Left ventricle myocardium inferior (tissue), 1 donor: ENCODE data around the gene MUC13. TPM values are rescaled to one million over a fixed set of nuclear protein-coding genes. Genes with fewer than 3 reads are reported as not detected.

Experiments used
- DNase-seq: peaks from one replicate; pipeline ENCODE4 v3.0.0-alpha.2; 2020
- H3K27ac ChIP-seq: fragments of 200-600 bp; replicated peaks from 2 replicates; pipeline ENCODE4 v1.8.0; 2021
- H3K27me3 ChIP-seq: fragments of 200-600 bp; 2 replicates; pipeline ENCODE4 v1.8.0; 2021; ENCODE audit warnings: low read depth
- H3K36me3 ChIP-seq: fragments of 200-600 bp; 2 replicates; pipeline ENCODE4 v1.8.0; 2021
- H3K4me1 ChIP-seq: fragments of 200-600 bp; 2 replicates; pipeline ENCODE4 v1.8.0; 2021
- H3K4me3 ChIP-seq: fragments of 200-600 bp; 2 replicates; pipeline ENCODE4 v1.8.0; 2021; ENCODE audit warnings: mild to moderate bottlenecking, moderate library complexity
- H3K9me3 ChIP-seq: fragments of 200-600 bp; replicated peaks from 2 replicates; pipeline ENCODE4 v1.8.0; 2021
- intact Hi-C: fragments of 100-400 bp; cut with micrococcal nuclease; formaldehyde crosslinking; loops from one replicate; pipeline ENCODE4 v1.11.0; 2022
- total RNA-seq: library from RNA; stranded (reverse); fragmentation: NEBNext Ultra II Directional; extraction: Animal tissue kit (Norgen Biotek cat#: 25700); gene quantifications from one replicate; pipeline ENCODE4 v1.2.1, GENCODE V29; 2021
- TF ChIP-seq, protein P1 (sequence below): fragments of 200-600 bp; IDR thresholded peaks from 2 replicates; pipeline ENCODE4 v1.8.0; 2021; ENCODE audit warnings: antibody characterized with exemption, mild to moderate bottlenecking, borderline replicate concordance
- donor health status: DM: no; HTN: yes; CAD: no; lungs with severe emphysema.

Gene MUC13
- total RNA-seq, 1 donor from 2014 or later: 0.08 TPM

DNA sequence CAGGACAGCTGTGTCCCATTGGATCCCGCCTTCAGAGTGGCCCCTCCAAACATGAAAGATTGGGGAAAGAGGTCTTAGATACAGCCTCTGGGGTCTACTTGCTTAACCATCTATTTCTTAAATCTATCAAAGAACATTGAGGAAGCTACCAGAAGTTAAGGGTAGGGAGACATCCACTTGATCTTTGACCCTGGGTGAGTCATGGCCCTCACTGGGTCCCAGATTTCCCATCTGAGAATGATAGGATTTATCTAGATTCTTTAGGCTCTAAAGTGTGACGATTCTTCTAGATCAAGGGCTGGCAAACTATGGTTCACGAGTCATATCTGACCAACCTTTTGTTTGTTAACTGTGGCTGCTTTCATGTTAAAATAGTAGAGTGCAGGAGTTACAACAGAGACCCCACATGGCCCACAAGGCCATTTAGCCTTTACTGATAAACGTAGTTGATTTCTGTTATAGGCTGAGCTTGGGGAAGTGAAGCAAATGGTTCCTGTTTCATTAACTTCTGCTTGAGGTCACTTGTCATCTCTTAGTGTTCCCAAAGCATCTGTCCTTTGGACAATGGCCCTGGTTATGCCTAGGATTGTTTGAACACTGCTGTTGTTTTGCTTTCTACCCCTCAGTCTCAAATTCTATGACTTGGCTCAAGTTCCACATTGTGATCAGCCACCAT is 8.0 kb downstream of the MUC13 start:
- Histone ChIP-seq H3K4me3 (no peak overlapping the region), H3K4me1 (peaks cover 3% of the 10 kb centered on the region), H3K27ac (no peak overlapping the region), H3K9me3 (no peaks in the 10 kb centered on the region), H3K36me3 (no peaks in the 10 kb centered on the region), H3K27me3 (no peaks in the 10 kb centered on the region)
- TF ChIP-seq, protein P1, sequence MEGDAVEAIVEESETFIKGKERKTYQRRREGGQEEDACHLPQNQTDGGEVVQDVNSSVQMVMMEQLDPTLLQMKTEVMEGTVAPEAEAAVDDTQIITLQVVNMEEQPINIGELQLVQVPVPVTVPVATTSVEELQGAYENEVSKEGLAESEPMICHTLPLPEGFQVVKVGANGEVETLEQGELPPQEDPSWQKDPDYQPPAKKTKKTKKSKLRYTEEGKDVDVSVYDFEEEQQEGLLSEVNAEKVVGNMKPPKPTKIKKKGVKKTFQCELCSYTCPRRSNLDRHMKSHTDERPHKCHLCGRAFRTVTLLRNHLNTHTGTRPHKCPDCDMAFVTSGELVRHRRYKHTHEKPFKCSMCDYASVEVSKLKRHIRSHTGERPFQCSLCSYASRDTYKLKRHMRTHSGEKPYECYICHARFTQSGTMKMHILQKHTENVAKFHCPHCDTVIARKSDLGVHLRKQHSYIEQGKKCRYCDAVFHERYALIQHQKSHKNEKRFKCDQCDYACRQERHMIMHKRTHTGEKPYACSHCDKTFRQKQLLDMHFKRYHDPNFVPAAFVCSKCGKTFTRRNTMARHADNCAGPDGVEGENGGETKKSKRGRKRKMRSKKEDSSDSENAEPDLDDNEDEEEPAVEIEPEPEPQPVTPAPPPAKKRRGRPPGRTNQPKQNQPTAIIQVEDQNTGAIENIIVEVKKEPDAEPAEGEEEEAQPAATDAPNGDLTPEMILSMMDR: no peak
- DNase-seq: no peak
- intact Hi-C loops: loop anchor here (10.0 kb wide), 1 partner anchor 238 kb away; no protein-coding TSS in a partner anchor

DNA sequence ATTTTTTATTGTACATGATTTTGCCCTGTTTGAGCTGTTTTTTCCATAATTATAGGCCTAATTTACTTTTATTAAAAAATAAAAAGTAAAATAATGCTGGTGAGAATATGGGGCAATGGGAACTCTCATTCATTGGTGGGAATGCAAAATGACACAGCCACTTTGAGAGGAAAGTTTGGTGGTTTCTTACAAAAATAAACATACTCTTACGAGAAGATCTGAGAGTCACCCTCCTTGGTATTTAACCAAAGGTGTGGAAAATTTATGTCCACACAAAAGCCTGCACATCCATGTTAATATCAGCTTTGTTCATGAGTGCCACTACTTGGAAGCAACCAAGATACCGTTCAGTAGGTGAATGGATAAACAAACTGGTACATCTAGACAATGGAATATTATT is 9.8 kb downstream of the MUC13 start:
- Histone ChIP-seq H3K27me3 (no peaks in the 10 kb centered on the region), H3K9me3 (no peaks in the 10 kb centered on the region), H3K27ac (no peak overlapping the region), H3K4me1 (peaks cover 3% of the 10 kb centered on the region), H3K36me3 (no peaks in the 10 kb centered on the region), H3K4me3 (no peak overlapping the region)
- TF ChIP-seq, protein P1: no peak
- intact Hi-C loops: loop anchor here (10.0 kb wide), 1 partner anchor 240 kb away; no protein-coding TSS in a partner anchor
- DNase-seq: no peak

DNA sequence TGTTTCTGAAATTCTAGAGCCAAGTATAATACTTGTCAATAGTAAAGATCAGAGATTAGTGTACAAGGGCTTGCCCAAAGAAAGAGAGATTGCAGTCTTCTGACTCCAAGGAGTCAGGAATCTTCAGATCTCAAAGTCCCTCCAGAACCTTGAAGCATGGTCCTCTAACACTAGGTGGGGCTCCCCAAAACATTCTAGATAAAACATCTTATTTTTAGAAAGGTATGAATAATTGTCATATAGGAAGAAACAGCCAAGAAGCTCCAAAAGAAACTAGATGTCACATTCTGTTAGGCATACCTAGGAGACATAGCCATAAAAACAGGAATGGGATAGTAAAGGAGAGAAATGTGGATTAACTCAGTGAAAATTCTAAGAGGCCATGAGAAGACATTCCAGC is 10.7 kb downstream of the MUC13 start:
- no peak overlapping the region for H3K4me3 ChIP-seq
- intact Hi-C loops: loop anchor here (10.0 kb wide), 1 partner anchor 241 kb away; no protein-coding TSS in a partner anchor
- no peaks in the 10 kb centered on the region for H3K36me3 ChIP-seq
- no peak for DNase-seq
- TF ChIP-seq, protein P1: no peak
- H3K27me3 ChIP-seq: no peaks in the 10 kb centered on the region
- no peak overlapping the region for H3K27ac ChIP-seq
- peaks cover 3% of the 10 kb centered on the region for H3K4me1 ChIP-seq
- H3K9me3 ChIP-seq: no peaks in the 10 kb centered on the region

DNA sequence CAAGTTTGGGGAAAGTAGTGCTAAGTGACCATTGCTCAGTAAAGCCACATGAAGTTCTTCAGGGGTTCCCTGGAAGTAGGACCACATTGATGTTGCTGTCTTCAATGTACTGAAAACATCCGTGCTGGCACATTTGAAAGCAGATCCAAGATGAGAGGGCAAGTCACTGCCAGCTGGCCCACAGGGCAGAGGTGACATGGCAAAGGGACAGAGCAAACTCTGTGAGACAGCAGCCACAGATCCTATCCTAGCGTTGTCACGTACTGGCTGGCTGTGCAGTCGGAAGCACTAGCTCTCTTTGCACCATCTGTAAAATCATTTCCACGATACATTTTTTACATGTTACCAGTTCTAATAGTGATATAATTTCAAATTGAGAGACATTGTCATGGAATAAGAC is 13.8 kb downstream of the MUC13 start:
- Histone ChIP-seq H3K4me3 (no peak overlapping the region), H3K9me3 (no peaks in the 10 kb centered on the region), H3K36me3 (no peaks in the 10 kb centered on the region), H3K27ac (no peak overlapping the region), H3K4me1 (no peaks in the 10 kb centered on the region), H3K27me3 (no peaks in the 10 kb centered on the region)
- intact Hi-C loops: loop anchor here (10.0 kb wide), 1 partner anchor 244 kb away; no protein-coding TSS in a partner anchor
- TF ChIP-seq, protein P1: no peak
- DNase-seq: peak; percentile 26

DNA sequence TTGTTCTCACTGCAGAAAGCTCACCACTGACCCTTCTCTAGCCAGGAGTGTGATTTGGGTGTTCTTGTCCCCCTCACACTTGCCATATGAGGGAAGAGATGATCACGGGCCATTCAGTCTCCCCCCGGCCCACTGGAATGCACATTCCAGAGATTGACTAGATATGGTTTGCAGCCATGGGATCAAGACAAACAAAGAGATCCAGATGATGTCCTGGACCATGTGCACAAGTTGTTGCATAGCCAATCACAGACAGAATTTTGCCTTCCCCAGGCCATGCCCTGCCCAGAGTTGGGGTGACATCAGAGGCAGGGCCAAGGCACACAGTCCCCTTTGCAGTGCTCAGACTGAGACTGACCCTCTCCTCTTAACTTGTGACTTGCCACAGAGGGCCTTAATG is 14.8 kb downstream of the MUC13 start:
- intact Hi-C loops: loop anchor here (10.0 kb wide), 1 partner anchor 245 kb away; no protein-coding TSS in a partner anchor
- TF ChIP-seq, protein P1: no peak
- Histone ChIP-seq H3K4me3 (no peak overlapping the region), H3K36me3 (no peaks in the 10 kb centered on the region), H3K9me3 (no peaks in the 10 kb centered on the region), H3K27me3 (no peaks in the 10 kb centered on the region), H3K27ac (no peak overlapping the region), H3K4me1 (no peaks in the 10 kb centered on the region)
- no peak for DNase-seq
